H1 (cell line): ENCODE measurements around the gene COL5A1. TPM values are rescaled to one million over a fixed set of nuclear protein-coding genes. Genes with fewer than 3 reads are reported as not detected.
A peak's percentile ranks its signal among the peaks of the same experiment; 100 is the strongest.

Experiments used
- CTCF ChIA-PET: fragments of 300-600 bp; sonication (Branson Sonifier 250); formaldehyde crosslinking; loops from one replicate; lab custom pipeline; 2021; ENCODE audit not compliant: partially characterized antibody; lab: Charles Lee
- POLR2A ChIA-PET: fragments of 300-600 bp; sonication (Branson Sonifier 250); formaldehyde crosslinking; loops from one replicate; lab custom pipeline; 2021; ENCODE audit warnings: inconsistent platforms; ENCODE audit not compliant: partially characterized antibody; lab: Charles Lee
- DNase-seq, 2 experiments: peaks; one replicate each; pipeline versions ENCODE4 v3.0.0 to v3.0.0-alpha.2; 2010 to 2022; ENCODE audit warnings: low spot score in 2 of 2, low read depth in 1 of 2, mixed read lengths in 1 of 2
- FAIRE-seq: peaks from 2 replicates; lab custom pipeline; 2011; peaks lifted over from hg19 to GRCh38; lab: Jason Lieb, UNC
- H2AFZ ChIP-seq: 2 replicates; pipeline ENCODE4 v1.8.1; 2012; ENCODE audit warnings: low read length, inconsistent platforms
- H2AK5ac ChIP-seq: 2 replicates; pipeline ENCODE4 v1.6.1; 2013; ENCODE audit warnings: low read depth, low read length
- H2BK120ac ChIP-seq: replicated peaks from 2 replicates; pipeline ENCODE3; 2013; ENCODE audit warnings: low read depth, low read length, inconsistent platforms
- H2BK12ac ChIP-seq: 2 replicates; pipeline ENCODE4 v1.6.1; 2013; ENCODE audit warnings: low read depth, low read length
- H2BK15ac ChIP-seq: 2 replicates; pipeline ENCODE4 v1.6.1; 2013; ENCODE audit warnings: low read length
- H2BK20ac ChIP-seq: 2 replicates; pipeline ENCODE4 v1.6.1; 2013; ENCODE audit warnings: low read length
- H2BK5ac ChIP-seq: 2 replicates; pipeline ENCODE4 v1.6.1; 2013; ENCODE audit warnings: low read depth, low read length
- H3K14ac ChIP-seq: 2 replicates; pipeline ENCODE4 v1.6.1; 2013; ENCODE audit warnings: inconsistent platforms; ENCODE audit not compliant: insufficient read length
- H3K18ac ChIP-seq: 2 replicates; pipeline ENCODE4 v1.6.1; 2013; ENCODE audit warnings: low read length; ENCODE audit errors: extremely low read depth
- H3K23ac ChIP-seq: 2 replicates; pipeline ENCODE4 v1.6.1; 2013; ENCODE audit warnings: inconsistent platforms; ENCODE audit not compliant: insufficient read length
- H3K23me2 ChIP-seq: 2 replicates; pipeline ENCODE4 v1.6.1; 2013; ENCODE audit warnings: low read depth, low read length
- H3K27ac ChIP-seq: 2 replicates; pipeline ENCODE4 v1.6.1; 2011; ENCODE audit warnings: low read depth, low read length, inconsistent platforms
- H3K27me3 ChIP-seq, 4 experiments: replicated peaks in 1 of 4; 1 replicate in 1 of 4; 2 replicates in 3 of 4; pipeline versions ENCODE4 v1.6.1 to v1.8.1; 2011 to 2013; ENCODE audit warnings: low read length in 3 of 4, mild to moderate bottlenecking in 3 of 4, inconsistent platforms in 2 of 4, mixed read lengths in 2 of 4, moderate library complexity in 1 of 4; ENCODE audit not compliant: control insufficient read depth in 3 of 4, insufficient read depth in 3 of 4; ENCODE audit errors: extremely low read depth in 1 of 4
- H3K36me3 ChIP-seq, 4 experiments: 2 replicates each; pipeline versions ENCODE4 v1.6.1 to v1.8.1; 2011 to 2013; ENCODE audit warnings: mild to moderate bottlenecking in 4 of 4, low read length in 3 of 4, moderate library complexity in 2 of 4, control low read depth in 1 of 4, inconsistent platforms in 1 of 4; ENCODE audit not compliant: insufficient read depth in 4 of 4, control insufficient read depth in 2 of 4
- H3K4ac ChIP-seq: replicated peaks from 2 replicates; pipeline ENCODE3; 2013; ENCODE audit warnings: low read length, low read depth, mixed read lengths, inconsistent platforms; ENCODE audit not compliant: insufficient read length
- H3K4me1 ChIP-seq, 4 experiments: replicated peaks in 1 of 4; 1 replicate in 1 of 4; 2 replicates in 3 of 4; pipeline versions ENCODE4 v1.6.1 to v1.8.1; 2011 to 2013; ENCODE audit warnings: low read length in 3 of 4, inconsistent platforms in 2 of 4, mixed read lengths in 1 of 4; ENCODE audit not compliant: insufficient read depth in 4 of 4, control insufficient read depth in 3 of 4
- H3K4me2 ChIP-seq, 2 experiments: 2 replicates each; pipeline versions ENCODE4 v1.6.1 to v1.8.1; 2011 to 2013; ENCODE audit warnings: low read depth in 2 of 2, low read length in 2 of 2, control low read depth in 1 of 2, inconsistent platforms in 1 of 2, mild to moderate bottlenecking in 1 of 2; ENCODE audit not compliant: insufficient read depth in 1 of 2
- H3K4me3 ChIP-seq, 4 experiments: fragments of 200-600, 300-600 bp in 1 of 4; sonication (generic), shearing (Covaris generic), sonication (Bioruptor Twin) in 1 of 4; 2 replicates each; pipeline versions ENCODE4 v1.5.1 to v1.8.1; 2011 to 2016; ENCODE audit warnings: low read length in 4 of 4, low read depth in 3 of 4, control low read depth in 2 of 4, inconsistent platforms in 2 of 4, mild to moderate bottlenecking in 2 of 4, mixed read lengths in 1 of 4, moderate library complexity in 1 of 4; ENCODE audit not compliant: insufficient read depth in 2 of 4; ENCODE audit errors: extremely low read depth in 1 of 4
- H3K56ac ChIP-seq: replicated peaks from 2 replicates; pipeline ENCODE3; 2013; ENCODE audit warnings: low read depth, mild to moderate bottlenecking, mixed read lengths, low read length, inconsistent platforms; ENCODE audit not compliant: insufficient read length
- H3K79me1 ChIP-seq: 2 replicates; pipeline ENCODE4 v1.6.1; 2013; ENCODE audit warnings: low read depth, low read length, control low read depth
- H3K79me2 ChIP-seq, 2 experiments: 2 replicates each; pipeline versions ENCODE4 v1.6.1 to v1.8.1; 2012 to 2013; ENCODE audit warnings: low read length in 2 of 2, mild to moderate bottlenecking in 2 of 2, inconsistent platforms in 1 of 2; ENCODE audit not compliant: insufficient read depth in 2 of 2, control insufficient read depth in 1 of 2
- H3K9ac ChIP-seq, 4 experiments: replicated peaks in 1 of 4; 1 replicate in 1 of 4; 2 replicates in 3 of 4; pipeline versions ENCODE4 v1.6.1 to v1.8.1; 2011 to 2013; ENCODE audit warnings: low read depth in 3 of 4, low read length in 3 of 4, control low read depth in 2 of 4, mild to moderate bottlenecking in 2 of 4, moderate library complexity in 2 of 4, inconsistent platforms in 1 of 4; ENCODE audit errors: extremely low read depth in 1 of 4
- H3K9me3 ChIP-seq, 2 experiments: 2 replicates each; pipeline versions ENCODE4 v1.6.1 to v1.8.1; 2012 to 2013; ENCODE audit warnings: mild to moderate bottlenecking in 2 of 2, moderate library complexity in 2 of 2, control low read depth in 1 of 2, inconsistent platforms in 1 of 2, low read depth in 1 of 2, low read length in 1 of 2, mixed read lengths in 1 of 2; ENCODE audit not compliant: insufficient read depth in 2 of 2
- H4K20me1 ChIP-seq, 2 experiments: replicated peaks in 1 of 2; 2 replicates each; pipeline versions ENCODE3 to v1.8.1; 2011 to 2013; ENCODE audit warnings: inconsistent platforms in 2 of 2, low read length in 2 of 2, mild to moderate bottlenecking in 1 of 2; ENCODE audit not compliant: insufficient read depth in 2 of 2, control insufficient read depth in 1 of 2
- H4K5ac ChIP-seq: 2 replicates; pipeline ENCODE4 v1.6.1; 2013; ENCODE audit warnings: low read length, low read depth, mixed read lengths, inconsistent platforms; ENCODE audit not compliant: insufficient read length
- H4K8ac ChIP-seq: 2 replicates; pipeline ENCODE4 v1.8.0; 2013; ENCODE audit warnings: mild to moderate bottlenecking, moderate library complexity, low read length, inconsistent platforms; ENCODE audit not compliant: insufficient read depth; ENCODE audit errors: extremely low read depth
- H4K91ac ChIP-seq: replicated peaks from 2 replicates; pipeline ENCODE3; 2013; ENCODE audit warnings: low read length, mixed read lengths, inconsistent platforms; ENCODE audit not compliant: insufficient read length
- CREB1 ChIP-seq: IDR thresholded peaks from 2 replicates; pipeline ENCODE4 v1.6.1; 2012; ENCODE audit warnings: inconsistent platforms
- GABPA ChIP-seq: IDR thresholded peaks from 2 replicates; pipeline ENCODE4 v1.6.1; 2011; ENCODE audit warnings: mild to moderate bottlenecking, low read length, moderate library complexity, borderline replicate concordance; ENCODE audit not compliant: insufficient read depth
- KDM4A ChIP-seq: IDR thresholded peaks from one replicate; pipeline ENCODE4 v1.7.1; 2012; ENCODE audit warnings: low read depth, mild to moderate bottlenecking, moderate library complexity, low read length, inconsistent platforms; ENCODE audit not compliant: severe bottlenecking
- RAD21 ChIP-seq, 2 experiments: IDR thresholded peaks in 1 of 2; conservative IDR thresholded peaks in 1 of 2; 2 replicates each; pipeline ENCODE4 v1.6.1; 2011; ENCODE audit warnings: low read depth in 2 of 2, low read length in 2 of 2, improper control_type of control experiment in 1 of 2, inconsistent platforms in 1 of 2, mild to moderate bottlenecking in 1 of 2, moderate library complexity in 1 of 2
- TCF12 ChIP-seq: IDR thresholded peaks from 2 replicates; pipeline ENCODE4 v1.6.1; 2011; ENCODE audit warnings: low read depth, mild to moderate bottlenecking, low read length
- WGBS, 2 experiments: shearing (Covaris generic) in 1 of 2; methylation state at CpG; one replicate each; pipeline versions ENCODE4 v1.1.6 to v1.1.7; 2013 to 2015; ENCODE audit warnings: low lambda C conversion rate in 2 of 2, mixed read lengths in 2 of 2, inconsistent platforms in 1 of 2, low coverage in 1 of 2, missing lambda C conversion rate in 1 of 2; ENCODE audit not compliant: insufficient replicate concordance in 2 of 2, insufficient coverage in 1 of 2, insufficient read length in 1 of 2; ENCODE audit errors: extremely low coverage in 1 of 2, missing lambda C conversion rate in 1 of 2; 5-methylcytosine and 5-hydroxymethylcytosine counted together
- polyA plus RNA-seq, 7 experiments: library from polyadenylated mRNA; depleted of rRNA in 3 of 7; stranded (reverse) in 5 of 7; unstranded in 2 of 7; fragments of >200 nt in 5 of 7; fragments of 200-250 nt in 2 of 7; gene quantifications; 1 replicate in 5 of 7; 2 replicates in 1 of 7; 4 replicates in 1 of 7; pipeline versions ENCODE4 v1.2.1 to v1.2.3, GENCODE V29; 2011 to 2013; ENCODE audit warnings: missing spikeins in 2 of 7, mixed read lengths in 2 of 7
- total RNA-seq: library from RNA; stranded (reverse); fragmentation: NEBNext Ultra II Directional; extraction: Animal tissue kit (Norgen Biotek cat#: 25700); gene quantifications from 2 replicates; pipeline ENCODE4 v1.2.1, GENCODE V29; 2021
- TF ChIP-seq, protein P1 (sequence below), 3 experiments: IDR thresholded peaks; 1 replicate in 2 of 3; 2 replicates in 1 of 3; pipeline versions ENCODE4 v1.5.1 to v1.6.1; 2011; ENCODE audit warnings: low read length in 3 of 3, mild to moderate bottlenecking in 3 of 3, inconsistent platforms in 2 of 3, low read depth in 1 of 3, moderate library complexity in 1 of 3; ENCODE audit not compliant: insufficient read depth in 1 of 3; ENCODE audit errors: control extremely low read depth in 1 of 3

COL5A1 gene
- total and polyA plus RNA-seq, 2 of the 8 experiments (the other 6 are each of a cell fraction or from before 2014, with no cell fraction given) = 3.8 to 12.0 TPM

DNA sequence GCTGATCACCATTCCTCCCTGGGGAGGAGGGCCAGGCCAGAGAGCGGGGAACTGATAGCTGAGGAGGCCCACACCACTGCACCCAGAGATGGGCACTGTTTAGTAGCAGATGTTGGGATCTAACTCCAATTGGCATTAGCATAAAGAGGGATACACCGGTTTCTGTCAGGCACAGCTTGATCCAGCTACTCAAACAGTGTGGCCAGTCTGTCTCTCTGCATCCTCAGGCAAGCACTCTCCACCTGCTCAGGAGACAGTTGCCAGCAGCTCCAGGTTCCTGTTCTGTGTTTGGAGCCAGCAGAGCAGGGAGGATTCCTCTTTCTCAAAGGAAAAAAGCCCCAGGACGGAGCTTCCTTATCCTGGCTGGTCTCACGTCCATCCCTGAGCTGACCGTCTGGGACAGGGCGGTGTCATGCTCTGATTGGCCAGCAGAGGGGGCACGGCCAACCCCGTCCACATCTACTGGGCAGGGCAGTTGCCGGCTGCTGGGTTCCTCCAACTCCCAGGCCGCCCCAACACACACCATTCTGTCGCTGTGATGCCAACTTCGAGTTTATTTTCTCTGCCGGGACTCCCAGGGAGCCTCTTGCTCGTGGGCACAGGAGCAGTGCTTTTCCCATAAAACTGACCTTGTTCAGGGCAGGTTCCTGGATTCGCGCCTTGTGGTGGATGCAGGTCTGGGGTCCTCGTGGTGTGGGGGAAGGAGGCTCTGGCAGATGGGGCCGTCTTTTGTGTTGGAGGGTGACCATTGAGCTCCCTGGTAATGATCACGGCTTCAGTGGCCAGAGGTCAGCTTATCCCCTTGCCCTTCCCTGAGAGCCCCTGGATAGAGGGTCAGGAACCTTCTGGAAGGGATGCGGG is 47.9 kb downstream of the COL5A1 start:
- Histone ChIP-seq H2BK5ac (no peak overlapping the region), H3K79me1 (no peaks in the 10 kb centered on the region), H4K8ac (no peak overlapping the region; the same call in 1 of the 2 replicates), H3K14ac (no peak overlapping the region), H4K20me1 (peaks cover 0 to 4% of the 10 kb centered on the region in 2 experiments), H3K56ac (no peak overlapping the region), H2BK20ac (no peak overlapping the region), H4K5ac (no peak overlapping the region), H3K23ac (no peak overlapping the region), H3K23me2 (peaks cover 14% of the 10 kb centered on the region; the same call in 1 of the 2 replicates), H3K18ac (no peak overlapping the region), H4K91ac (no peak overlapping the region), H3K4me3 (no peak overlapping the region), H2AK5ac (no peak overlapping the region), H3K4me2 (no peak overlapping the region), H2AFZ (no peak overlapping the region), H3K27ac (no peak overlapping the region), H3K9ac (no peak overlapping the region), H3K36me3 (no peaks in the 10 kb centered on the region), H3K9me3 (peaks cover 0 to 5% of the 10 kb centered on the region in 2 experiments; a peak in 1 of 4 replicates), H3K27me3 (no peaks in the 10 kb centered on the region), H2BK15ac (no peak overlapping the region), H3K4me1 (no peaks in the 10 kb centered on the region), H3K79me2 (no peaks in the 10 kb centered on the region), H2BK12ac (0 out of 2 replicates have a peak overlapping the region, but pooled peaks have one; percentile 23), H3K4ac (no peak overlapping the region), H2BK120ac (no peak overlapping the region)
- FAIRE-seq (no peak), DNase-seq (peak; percentile 21 to 90)
- POLR2A ChIA-PET = no interaction called here
- CTCF ChIA-PET = interaction anchor here (0.6 to 8.0 kb wide), 41 partner anchors 8 to 1057 kb away, joined by 3 to 54 read pairs (median 4); no protein-coding TSS in a partner anchor
- 63% methylated on average over 19 of the region's 20 CpGs; no CpG with 5 or more reads in 1 of the 2 experiments for WGBS, 2 experiments
- TF ChIP-seq CREB1 = 0 out of 2 replicates have a peak, but pooled peaks have one; percentile 29
- no peak for TF ChIP-seq TCF12
- TF ChIP-seq RAD21 (IDR thresholded peaks at IDR 0.05 in 1 of 2, conservative IDR thresholded peaks at IDR 0.05 in 1 of 2; ENCODE audit: low read depth in 2 of 2, low read length in 2 of 2) = peak; percentile 48 to 58
- TF ChIP-seq, protein P1, sequence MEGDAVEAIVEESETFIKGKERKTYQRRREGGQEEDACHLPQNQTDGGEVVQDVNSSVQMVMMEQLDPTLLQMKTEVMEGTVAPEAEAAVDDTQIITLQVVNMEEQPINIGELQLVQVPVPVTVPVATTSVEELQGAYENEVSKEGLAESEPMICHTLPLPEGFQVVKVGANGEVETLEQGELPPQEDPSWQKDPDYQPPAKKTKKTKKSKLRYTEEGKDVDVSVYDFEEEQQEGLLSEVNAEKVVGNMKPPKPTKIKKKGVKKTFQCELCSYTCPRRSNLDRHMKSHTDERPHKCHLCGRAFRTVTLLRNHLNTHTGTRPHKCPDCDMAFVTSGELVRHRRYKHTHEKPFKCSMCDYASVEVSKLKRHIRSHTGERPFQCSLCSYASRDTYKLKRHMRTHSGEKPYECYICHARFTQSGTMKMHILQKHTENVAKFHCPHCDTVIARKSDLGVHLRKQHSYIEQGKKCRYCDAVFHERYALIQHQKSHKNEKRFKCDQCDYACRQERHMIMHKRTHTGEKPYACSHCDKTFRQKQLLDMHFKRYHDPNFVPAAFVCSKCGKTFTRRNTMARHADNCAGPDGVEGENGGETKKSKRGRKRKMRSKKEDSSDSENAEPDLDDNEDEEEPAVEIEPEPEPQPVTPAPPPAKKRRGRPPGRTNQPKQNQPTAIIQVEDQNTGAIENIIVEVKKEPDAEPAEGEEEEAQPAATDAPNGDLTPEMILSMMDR (IDR thresholded peaks at IDR 0.05; ENCODE audit: control extremely low read depth in 1 of 3, insufficient read depth in 1 of 3, low read depth in 1 of 3, low read length in 3 of 3) = peak in 2 of 3 experiments; percentile 73 to 88; a peak in 3 of 4 replicates
- no peak for TF ChIP-seq KDM4A
- peak; percentile 26; the same call in 1 of the 2 replicates for TF ChIP-seq GABPA
